ENCODE measurements around the gene ACSM2A.

GRCh38 chr16:20484726-20485125 is 33.4 kb downstream of the ACSM2A start:
- TF ChIP-seq EP300 (IDR thresholded peaks at IDR 0.05) (no peak), CTCF (IDR thresholded peaks at IDR 0.05) (no peak), POLR2A (IDR thresholded peaks at IDR 0.05) (no peak), POLR2AphosphoS5 (IDR thresholded peaks at IDR 0.05) (no peak)
